Activated naive CD4-positive, alpha-beta T cell treated with anti-CD3 and anti-CD28 coated beads, Interleukin-2, amount 50 U/mL, for 72 hours (primary cell): ENCODE results near the gene EEF2K. TPM values are rescaled to one million over a fixed set of nuclear protein-coding genes. Genes with fewer than 3 reads are reported as not detected.
A peak's percentile ranks its signal among the peaks of the same experiment; 100 is the strongest.
"Not testable (repeated sequence)": the region's sequence is repeated elsewhere in the genome, so short reads cannot be mapped to it uniquely, and the experiment has no call there.

ENCODE experiments used
- ATAC-seq, 2 donors: fragments of 150-1000 bp; cut with Tn5 transposase; 2 replicates each; pipeline ENCODE4 v1.10.0; 2021; ENCODE audit warnings: mild to moderate bottlenecking in 2 of 2, moderate library complexity in 2 of 2
- DNase-seq, 2 donors: peaks; one replicate each; pipeline ENCODE4 v3.0.0; 2021 to 2022; ENCODE audit warnings: low spot score in 2 of 2
- H3K27ac Mint-ChIP-seq, 2 donors: one replicate each; pipeline ENCODE4 v1.8.0; 2022; ENCODE audit warnings: mild to moderate bottlenecking in 2 of 2, mixed read lengths in 2 of 2
- H3K36me3 Mint-ChIP-seq, 2 donors: one replicate each; pipeline ENCODE4 v1.8.0; 2022; ENCODE audit warnings: mixed read lengths in 2 of 2
- H3K9me3 Mint-ChIP-seq, 2 donors: one replicate each; pipeline ENCODE4 v1.8.0; 2022; ENCODE audit warnings: mixed read lengths in 2 of 2
- total RNA-seq, 2 donors: library from RNA; stranded (reverse); gene quantifications; one replicate each; pipeline ENCODE4 v1.2.3, GENCODE V29; 2022

Gene EEF2K
- 10 to 100 TPM in 1 of 2 donors, 1 to 10 TPM in 1; 7.8 to 28.1 TPM for total RNA-seq

DNA sequence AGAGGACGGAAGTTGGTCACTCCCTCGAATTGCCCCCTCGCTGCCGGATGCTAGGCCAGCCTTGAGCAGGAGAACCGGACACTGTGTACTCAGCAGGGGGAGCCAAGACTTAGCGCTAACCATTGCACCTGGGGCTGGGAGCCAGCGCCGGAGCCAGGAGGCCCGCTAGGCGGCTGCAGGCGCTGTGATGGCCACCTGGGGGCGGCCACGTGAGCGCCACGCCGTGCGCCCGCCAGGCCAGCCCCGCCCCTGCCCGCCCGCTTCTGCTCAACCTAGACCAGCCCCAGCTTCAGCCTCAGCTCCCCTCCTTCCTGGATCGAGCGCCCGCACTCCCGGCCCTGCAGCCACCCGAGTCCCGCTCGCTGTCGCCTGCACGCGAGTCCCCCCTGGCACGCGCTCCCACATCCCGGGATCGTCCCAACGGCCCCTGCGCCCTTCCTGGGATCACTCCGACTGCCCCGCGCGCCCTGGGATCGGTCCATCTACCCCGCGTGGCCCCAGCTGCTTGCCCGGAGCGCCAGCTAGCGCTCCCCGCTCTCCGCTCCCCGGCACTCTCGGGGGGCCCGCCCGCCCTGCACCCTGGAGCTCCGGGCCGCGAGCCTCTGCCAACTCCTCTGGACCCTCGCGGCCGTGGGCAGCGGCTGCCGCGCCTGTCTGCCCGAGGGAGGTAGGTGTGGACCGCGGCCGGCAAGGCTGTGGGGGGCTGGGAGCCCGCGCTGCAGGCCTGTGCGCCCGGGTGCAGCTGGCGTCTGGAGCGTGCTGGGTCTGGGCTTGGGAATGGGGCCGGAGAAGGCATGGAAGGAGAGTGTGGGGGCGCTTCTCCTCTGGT, at the start of gene EEF2K:
Gene EEF2K (plus strand): TSS at position 266 of the 829 bp plus-strand sequence. CDS start 19,452 bp downstream, outside the sequence.
- Mint-ChIP-seq H3K36me3 (peaks cover 5 to 25% of the 10 kb centered on the region in 2 donors), H3K9me3 (no peaks in the 10 kb centered on the region), H3K27ac (peak within 1 kb of the TSS; percentile 86)
- ATAC-seq (peak; percentile 86 to 93), DNase-seq (peak; percentile 83 to 90)

DNA sequence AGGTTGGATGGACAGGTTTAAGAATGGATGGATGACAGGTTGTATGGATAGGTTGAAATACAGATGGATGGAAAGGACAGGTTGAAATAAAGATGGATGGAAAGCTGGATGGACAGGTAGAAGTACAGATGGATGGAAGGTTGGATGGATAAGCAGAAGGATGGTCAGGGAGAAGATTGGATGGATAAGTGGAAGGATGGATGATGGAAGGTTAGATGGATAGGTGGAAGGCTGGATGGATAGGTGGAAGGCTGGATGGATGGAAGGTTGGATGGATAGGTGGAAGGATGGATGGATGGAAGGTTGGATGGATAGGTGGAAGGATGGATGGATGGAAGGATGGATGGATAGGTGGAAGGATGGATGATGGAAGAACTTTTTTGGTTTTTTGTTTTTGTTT, 44.7 kb upstream of the EEF2K start:
- Mint-ChIP-seq H3K27ac (no peak overlapping the region), H3K9me3 (peaks cover 6% of the 10 kb centered on the region in 2 donors), H3K36me3 (peaks cover 0 to 10% of the 10 kb centered on the region in 2 donors)
- ATAC-seq (no peak), DNase-seq (no peak)

DNA sequence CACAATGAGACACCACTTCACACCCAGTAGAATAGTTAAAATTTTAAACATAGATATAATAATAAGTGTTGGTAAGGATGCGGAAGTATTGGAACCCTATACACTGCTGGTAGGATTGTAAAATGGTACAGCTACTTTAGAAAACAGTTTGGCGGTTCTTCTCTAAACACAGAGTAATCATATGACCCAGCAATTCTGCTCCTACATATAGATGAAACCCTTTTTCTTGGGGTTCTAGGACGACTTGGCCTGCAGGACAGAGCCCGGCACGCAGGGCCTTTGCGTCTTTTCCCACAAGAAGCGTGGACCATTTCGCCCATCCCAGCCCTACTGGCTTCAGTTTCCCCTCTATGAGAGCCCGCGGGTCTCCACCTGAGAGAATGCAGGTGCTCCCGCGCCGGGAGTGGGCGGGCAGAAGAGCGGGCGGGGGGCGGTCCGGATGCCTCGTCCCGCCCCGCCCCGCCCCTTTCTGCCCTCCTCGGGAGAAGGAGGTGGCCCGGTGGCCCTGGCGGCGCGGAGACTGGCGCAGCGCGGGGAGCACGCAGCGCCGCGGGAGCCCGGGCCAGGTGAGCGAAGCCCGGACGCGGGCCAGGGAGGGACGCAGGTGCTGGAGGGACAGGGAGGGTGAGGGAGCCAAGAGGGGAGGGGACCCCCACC, 44.0 kb upstream of the EEF2K start, which contains the start of gene SDR42E2:
Gene SDR42E2 (plus strand): TSS at position 508 of the 657 bp plus-strand sequence. CDS start 3,077 bp downstream, outside the sequence.
- Mint-ChIP-seq H3K36me3 (peaks cover 0 to 10% of the 10 kb centered on the region in 2 donors), H3K9me3 (peaks cover 6% of the 10 kb centered on the region in 2 donors), H3K27ac (no peak within 1 kb of the TSS)
- peak in 1 of 2 donors; percentile 31 for DNase-seq
- peak; percentile 62 to 91 for ATAC-seq

DNA sequence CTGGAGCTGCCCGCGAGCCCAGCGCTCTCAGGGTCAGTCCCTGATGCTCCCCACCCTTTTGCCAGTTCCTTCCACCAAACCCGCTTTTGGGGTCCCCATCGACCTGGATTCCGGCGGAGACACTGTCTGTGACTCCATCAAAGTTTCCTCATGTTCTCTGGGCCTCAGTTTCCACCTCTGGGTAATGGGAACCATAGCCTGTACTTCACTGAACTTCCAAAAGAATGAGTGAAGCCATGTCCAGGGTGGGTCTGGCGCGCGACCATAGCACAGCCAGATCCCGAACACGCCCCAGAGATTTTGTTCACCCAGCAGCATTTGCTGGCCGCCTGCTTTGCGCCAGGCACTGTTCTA, 43.4 kb upstream of the EEF2K start:
- no peak for DNase-seq
- ATAC-seq, result peak in 1 of 2 donors; percentile 7
- Mint-ChIP-seq H3K27ac (no peak overlapping the region), H3K36me3 (peaks cover 0 to 10% of the 10 kb centered on the region in 2 donors), H3K9me3 (peaks cover 6% of the 10 kb centered on the region in 2 donors)

DNA sequence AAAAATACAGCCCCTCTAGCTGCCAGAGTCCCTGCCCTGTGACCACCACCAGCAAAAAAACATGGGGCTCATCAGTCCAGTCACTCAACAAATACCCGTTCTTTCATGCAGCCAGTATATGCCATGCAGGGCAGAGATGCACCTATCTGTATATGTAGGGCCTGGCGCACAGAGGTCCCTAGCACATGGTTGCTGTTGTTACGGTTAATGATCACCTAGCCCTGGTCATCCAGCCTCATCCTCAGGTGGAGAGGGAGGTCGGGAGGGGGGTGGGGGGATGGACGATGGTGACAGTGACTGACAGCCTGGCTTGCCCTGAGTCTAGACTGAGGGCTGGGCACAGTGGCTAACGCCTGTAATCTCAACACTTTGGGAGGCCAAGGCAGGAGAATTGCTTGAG, 42.3 kb upstream of the EEF2K start:
- DNase-seq, result no peak
- ATAC-seq, result no peak
- peaks cover 0 to 10% of the 10 kb centered on the region in 2 donors for H3K36me3 Mint-ChIP-seq
- H3K9me3 Mint-ChIP-seq, result peaks cover 6% of the 10 kb centered on the region in 2 donors
- no peak overlapping the region for H3K27ac Mint-ChIP-seq

DNA sequence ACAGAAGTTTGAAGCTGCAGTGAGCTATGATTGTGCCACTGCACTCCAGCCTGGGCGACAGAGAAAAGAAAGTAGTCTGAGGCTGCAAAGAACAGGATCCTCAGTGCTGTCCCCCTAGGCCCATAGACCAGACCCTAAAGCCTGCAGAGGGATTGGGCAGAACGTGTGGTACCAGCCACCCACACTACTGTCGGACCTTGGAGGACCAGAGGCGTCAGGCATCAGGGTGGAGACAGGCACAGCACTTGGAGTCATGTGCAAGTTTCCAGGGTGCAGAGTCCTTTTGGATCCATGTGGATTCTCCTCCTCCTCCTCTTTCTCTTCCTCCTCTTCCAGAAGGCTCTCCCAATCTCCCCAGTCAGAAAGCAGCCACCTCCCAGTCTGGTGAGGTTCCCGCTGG, 41.6 kb upstream of the EEF2K start:
- H3K9me3 Mint-ChIP-seq, result peaks cover 6% of the 10 kb centered on the region in 2 donors
- H3K36me3 Mint-ChIP-seq, result peaks cover 0 to 10% of the 10 kb centered on the region in 2 donors
- no peak for ATAC-seq
- no peak for DNase-seq
- H3K27ac Mint-ChIP-seq, result no peak overlapping the region

DNA sequence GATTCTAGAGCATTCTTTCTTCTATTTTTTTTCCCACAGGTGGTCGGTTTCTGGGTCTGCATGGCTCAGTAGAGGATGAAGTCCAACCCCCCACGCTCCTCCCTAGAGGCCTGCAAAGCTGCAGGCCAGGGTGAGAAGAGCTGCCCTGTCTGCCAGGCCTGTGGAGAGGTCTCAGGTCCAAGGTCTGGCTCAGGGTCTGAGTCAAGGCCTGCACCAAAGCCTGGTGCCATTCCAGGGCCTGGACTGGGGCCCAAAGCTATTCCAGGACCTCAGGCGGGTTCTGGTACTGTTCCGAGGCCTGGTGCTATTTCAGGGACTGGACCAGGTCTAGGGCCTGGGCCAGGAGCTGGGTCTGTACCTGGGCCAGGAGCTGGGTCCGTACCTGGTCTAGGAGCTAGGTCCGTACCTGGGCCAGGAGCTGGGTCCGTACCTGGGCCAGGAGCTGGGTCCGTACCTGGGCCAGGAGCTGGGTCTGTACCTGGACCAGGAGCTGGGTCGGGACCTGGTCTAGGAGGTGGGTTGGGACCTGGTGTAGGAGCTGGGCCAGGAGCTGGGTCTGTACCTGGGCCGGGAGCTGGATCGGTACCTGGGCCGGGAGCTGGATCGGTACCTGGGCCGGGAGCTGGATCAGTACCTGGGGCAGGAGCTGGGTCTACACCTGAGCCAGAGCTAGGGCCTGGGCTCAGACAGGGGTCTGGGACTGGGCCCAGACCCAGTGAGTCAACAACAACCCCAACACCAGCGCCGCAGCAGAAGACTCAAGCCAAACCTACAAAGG, 40.4 kb upstream of the EEF2K start:
- no peak for DNase-seq
- Mint-ChIP-seq H3K36me3 (peaks cover 0 to 10% of the 10 kb centered on the region in 2 donors), H3K27ac (no peak overlapping the region)

DNA sequence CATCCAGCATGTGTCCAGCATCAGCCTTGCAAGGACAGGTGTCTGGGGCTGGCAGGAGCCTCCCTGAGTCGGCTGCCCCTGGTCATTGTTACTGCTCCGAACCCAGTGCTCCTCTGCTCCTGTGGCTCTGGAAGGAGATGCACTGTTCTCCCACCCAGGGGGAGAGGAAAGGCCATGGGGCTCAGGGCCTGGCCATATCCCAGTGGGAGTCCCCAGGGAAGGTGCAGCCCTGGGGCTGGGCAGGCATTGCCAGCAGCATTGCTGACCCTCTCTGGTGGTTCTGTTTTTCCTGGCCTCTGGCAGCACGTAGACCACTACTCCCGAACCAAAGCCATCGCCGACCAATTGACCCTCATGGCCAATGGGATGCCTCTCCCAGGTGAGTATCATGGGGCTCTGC, 34.1 kb upstream of the EEF2K start:
- no peaks in the 10 kb centered on the region for H3K36me3 Mint-ChIP-seq
- DNase-seq (no peak), ATAC-seq (no peak)
- H3K9me3 Mint-ChIP-seq, result no peaks in the 10 kb centered on the region
- H3K27ac Mint-ChIP-seq, result no peak overlapping the region

More for the DNA sequence above, 40.4 kb upstream of the EEF2K start:
- peaks cover 6% of the 10 kb centered on the region in 2 donors for H3K9me3 Mint-ChIP-seq
- no peak for ATAC-seq

DNA sequence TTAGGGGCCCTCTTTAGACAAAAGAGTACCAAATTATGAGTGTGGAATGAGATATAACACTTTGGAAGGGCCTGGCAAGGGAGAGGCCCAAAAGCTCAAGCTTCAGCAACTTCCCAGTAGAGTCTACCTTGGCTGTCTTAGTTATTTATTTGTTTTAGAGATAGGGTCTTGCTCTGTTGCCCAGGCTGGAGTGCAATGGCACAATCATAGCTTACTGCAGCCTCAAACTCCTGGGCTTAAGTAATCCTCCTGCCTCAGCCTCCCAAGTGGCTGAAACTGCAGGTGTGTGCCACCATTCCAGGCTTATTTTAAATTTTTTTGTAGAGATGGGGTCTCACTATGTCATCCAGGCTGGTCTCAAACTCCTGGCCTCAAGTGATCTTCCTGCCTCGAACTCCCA, 33.4 kb upstream of the EEF2K start:
- H3K36me3 Mint-ChIP-seq, ATAC-seq, H3K9me3 Mint-ChIP-seq, DNase-seq, H3K27ac Mint-ChIP-seq: not testable (repeated sequence)

DNA sequence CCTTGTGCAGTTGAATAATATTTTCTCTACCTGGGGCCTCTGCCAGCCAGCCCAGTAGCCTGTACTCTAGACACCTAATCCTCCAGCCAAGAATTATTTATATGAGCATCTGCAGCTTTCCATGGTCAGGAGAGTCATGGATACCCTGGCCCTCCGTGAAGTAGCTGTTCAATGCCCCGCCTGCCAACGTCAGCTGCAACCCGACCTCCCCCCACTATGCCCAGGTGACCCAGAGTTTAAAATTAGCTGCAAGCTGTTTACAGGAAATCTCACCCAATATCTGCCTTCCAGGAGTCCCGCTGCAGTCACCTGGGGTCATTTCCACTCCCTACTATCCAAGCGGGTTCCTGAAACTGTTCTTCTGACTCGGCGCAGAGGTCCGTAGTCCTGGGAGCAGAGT, 31.4 kb upstream of the EEF2K start:
- no peaks in the 10 kb centered on the region for H3K36me3 Mint-ChIP-seq
- H3K27ac Mint-ChIP-seq, result no peak overlapping the region
- ATAC-seq (no peak), DNase-seq (no peak)
- H3K9me3 Mint-ChIP-seq, result no peaks in the 10 kb centered on the region

DNA sequence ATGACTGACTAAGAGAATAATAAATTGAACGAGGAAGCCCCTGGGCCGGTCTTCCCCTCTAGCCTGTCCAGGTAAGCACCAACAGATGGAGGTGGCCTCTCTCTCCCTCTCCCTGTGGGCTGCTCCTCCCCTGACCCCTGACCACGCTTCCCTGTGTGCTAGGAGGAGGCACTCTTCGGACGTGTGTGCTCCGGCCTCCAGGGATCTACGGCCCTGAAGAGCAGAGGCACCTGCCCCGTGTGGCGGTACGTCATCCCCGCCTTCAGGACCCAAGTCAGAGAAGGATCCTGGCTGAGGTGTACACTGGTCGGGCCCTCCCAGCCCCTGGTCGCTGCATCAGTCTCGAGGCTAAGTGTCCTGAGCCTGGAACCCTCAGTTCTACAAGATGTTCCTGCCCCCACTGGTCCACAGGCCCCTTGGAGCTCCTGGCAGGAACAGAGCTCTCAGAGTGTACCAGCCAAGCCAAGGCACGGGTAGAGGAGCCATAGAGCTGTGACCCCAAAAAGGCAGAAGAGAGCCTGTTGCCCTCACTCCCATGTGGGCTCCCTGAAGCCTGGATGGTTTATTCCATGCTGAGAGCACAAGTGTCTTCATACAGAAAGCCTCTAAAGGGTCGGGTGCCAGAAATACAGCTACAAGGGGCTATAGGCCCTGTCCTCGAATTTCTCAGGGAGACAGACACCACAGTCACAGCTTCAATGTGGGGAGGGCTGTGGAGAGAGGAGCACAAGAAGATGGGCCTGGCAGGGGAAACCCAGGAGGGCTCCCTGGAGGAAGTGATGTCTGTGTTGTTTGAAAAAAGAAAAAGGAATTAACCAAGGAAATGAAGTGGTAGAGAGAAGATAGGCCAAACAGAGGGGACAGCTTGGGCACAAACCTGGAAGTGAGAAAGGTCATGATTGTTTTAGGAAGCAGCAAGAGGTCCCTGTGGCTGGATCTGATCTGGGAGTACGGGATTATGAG, 27.8 kb upstream of the EEF2K start:
- peak overlapping the region in 1 of 2 donors; percentile 5 for H3K27ac Mint-ChIP-seq
- DNase-seq (no peak), ATAC-seq (no peak)
- H3K36me3 Mint-ChIP-seq, result no peaks in the 10 kb centered on the region
- no peaks in the 10 kb centered on the region for H3K9me3 Mint-ChIP-seq

DNA sequence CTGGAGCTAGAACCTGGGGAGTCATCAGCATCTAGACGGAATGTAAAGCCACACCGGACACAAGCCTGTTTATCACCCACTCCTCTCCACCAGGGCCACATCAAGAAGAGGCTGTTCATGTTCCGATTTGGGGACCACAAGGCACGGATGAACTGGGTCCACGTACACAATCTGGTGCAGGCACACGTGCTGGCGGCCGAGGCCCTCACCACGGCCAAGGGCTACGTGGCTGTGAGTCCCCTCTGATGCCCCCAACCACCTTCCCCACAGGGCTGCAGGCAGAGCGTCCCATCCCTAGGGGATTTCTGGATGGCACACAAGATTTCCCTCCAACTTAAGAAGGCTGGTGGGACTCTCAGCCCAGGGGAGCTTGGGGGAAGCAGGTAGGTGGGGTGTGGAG, 24.7 kb upstream of the EEF2K start:
- Mint-ChIP-seq H3K36me3 (no peaks in the 10 kb centered on the region), H3K27ac (no peak overlapping the region), H3K9me3 (no peaks in the 10 kb centered on the region)
- no peak for DNase-seq
- no peak for ATAC-seq

DNA sequence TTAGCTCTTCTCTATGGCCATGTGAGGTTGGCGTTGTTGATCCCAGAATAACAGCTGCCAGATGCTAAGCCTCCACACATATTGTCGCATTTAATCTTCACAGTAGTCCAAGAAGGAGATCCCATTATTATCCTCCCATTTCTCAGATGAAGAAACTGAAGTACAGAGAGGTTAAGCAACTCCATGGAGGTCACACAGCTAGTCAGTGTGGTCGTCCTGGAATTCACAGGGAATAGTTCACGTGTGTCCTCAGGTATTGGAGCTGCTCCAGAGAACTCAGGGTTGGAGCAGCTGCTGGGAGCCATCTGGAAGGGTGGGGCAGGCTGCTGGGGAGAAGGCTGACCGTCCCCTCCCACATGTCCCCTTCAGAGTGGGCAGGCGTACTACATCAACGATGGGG, 24.2 kb upstream of the EEF2K start:
- ATAC-seq, result no peak
- no peak for DNase-seq
- Mint-ChIP-seq H3K9me3 (no peaks in the 10 kb centered on the region), H3K27ac (peak overlapping the region in 1 of 2 donors; percentile 36), H3K36me3 (no peaks in the 10 kb centered on the region)

DNA sequence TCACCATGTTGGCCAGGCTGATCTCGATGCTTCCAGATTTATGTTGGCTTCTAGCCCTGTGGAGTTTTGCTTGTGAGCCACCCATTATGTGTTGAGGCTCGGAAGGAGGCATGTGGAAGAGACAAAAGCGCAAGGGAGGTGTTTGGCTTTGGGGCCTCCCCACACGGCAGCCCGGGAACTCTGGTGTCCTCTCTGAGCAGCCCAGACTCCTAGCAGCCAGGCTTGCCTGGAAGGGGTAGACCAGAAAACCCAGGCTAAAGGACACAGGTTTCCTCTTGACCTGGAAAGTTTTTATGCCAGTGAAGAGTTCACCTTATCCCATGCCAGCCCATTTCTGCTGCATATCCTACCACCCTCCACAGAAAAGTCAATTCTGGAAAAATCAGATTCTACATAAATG, 22.7 kb upstream of the EEF2K start:
- ATAC-seq, result no peak
- H3K27ac Mint-ChIP-seq, result peak overlapping the region in 1 of 2 donors; percentile 57
- H3K9me3 Mint-ChIP-seq, result no peaks in the 10 kb centered on the region

DNA sequence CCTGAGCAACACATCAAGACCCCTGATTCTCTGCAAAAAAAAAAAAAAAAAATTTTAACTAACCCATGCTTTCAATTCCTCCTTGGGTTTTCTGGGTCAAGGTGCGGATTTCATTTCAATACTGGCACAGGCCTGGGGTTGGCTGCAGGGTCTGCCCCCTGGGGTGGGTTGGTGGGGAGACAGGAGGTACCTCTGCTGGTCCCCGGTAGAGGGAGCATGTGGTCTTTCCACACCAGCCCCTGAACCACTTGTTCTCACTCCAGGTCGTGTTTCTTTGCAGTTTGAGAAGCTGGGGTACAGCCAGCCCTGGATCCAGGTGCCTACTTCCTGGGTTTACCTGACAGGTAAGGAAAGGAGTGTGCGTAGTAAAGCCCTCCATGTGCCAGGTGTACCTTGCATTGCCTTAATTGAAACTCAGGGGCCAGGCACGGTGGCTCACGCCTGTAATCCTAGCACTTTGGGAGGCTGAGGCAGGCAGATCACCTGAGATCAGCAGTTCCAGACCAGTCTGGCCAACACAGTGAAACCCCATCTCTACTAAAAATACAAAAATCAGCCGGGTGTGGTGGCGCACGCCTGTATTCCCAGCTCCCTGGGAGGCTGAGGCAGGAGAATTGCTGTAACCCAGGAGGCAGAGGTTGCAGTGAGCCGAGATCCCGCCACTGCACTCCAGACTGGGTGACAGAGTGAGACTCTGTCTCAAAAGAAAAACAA, 22.0 kb upstream of the EEF2K start:
- H3K9me3 Mint-ChIP-seq, result no peaks in the 10 kb centered on the region
- no peaks in the 10 kb centered on the region for H3K36me3 Mint-ChIP-seq
- H3K27ac Mint-ChIP-seq, result no peak overlapping the region
- no peak for DNase-seq
- no peak for ATAC-seq

More for the DNA sequence above, 22.7 kb upstream of the EEF2K start:
- H3K36me3 Mint-ChIP-seq, result no peaks in the 10 kb centered on the region
- DNase-seq, result no peak
